Measurements from ENCODE around the gene SNRPD1. TPM values are rescaled to one million over a fixed set of nuclear protein-coding genes. Genes with fewer than 3 reads are reported as not detected.
"Not testable (repeated sequence)": the region's sequence is repeated elsewhere in the genome, so short reads cannot be mapped to it uniquely, and the experiment has no call there.

The SNRPD1 gene
- total RNA-seq, 1 experiment from 2014 or later, result 94.2 TPM

- intact Hi-C loops (cut with micrococcal nuclease; ENCODE audit: unreplicated experiment), result no loop called here
- Histone ChIP-seq H3K9me3 (ENCODE audit: control insufficient read depth, insufficient read depth, low read depth, low read length) (no peaks in the 10 kb centered on the region), H3K36me3 (ENCODE audit: control insufficient read depth, insufficient read depth, low read length) (peaks cover 6% of the 10 kb centered on the region; the same call in 1 of the 2 replicates), H3K4me3 (ENCODE audit: low read depth in 2 of 2, low read length in 2 of 2) (no peak overlapping the region), H3K4me1 (ENCODE audit: control insufficient read depth, insufficient read depth, low read length) (no peaks in the 10 kb centered on the region; the same call in 1 of the 2 replicates), H3K27ac (ENCODE audit: low read length) (peak overlapping the region; percentile 44; the same call in 1 of the 2 replicates), H3K27me3 (ENCODE audit: control insufficient read depth, insufficient read depth, low read length) (no peaks in the 10 kb centered on the region)
- ChIA-PET CTCF (no interaction called here), POLR2A (interaction anchor here (0.5 to 0.7 kb wide), 3 partner anchors 29 to 1195 kb away, joined by 3 to 4 read pairs (median 3); no protein-coding TSS in a partner anchor)
- DNase-seq (ENCODE audit: low read depth, low spot score), result no peak
- ATAC-seq, result no peak
- no peak for TF ChIP-seq CTCF (IDR thresholded peaks at IDR 0.05)
- TF ChIP-seq SIN3A (IDR thresholded peaks at IDR 0.05; ENCODE audit: borderline replicate concordance, insufficient read depth, low read depth, low read length), result no peak
- no peak for TF ChIP-seq REST (IDR thresholded peaks at IDR 0.05; ENCODE audit: insufficient read depth in 1 of 2, low read depth in 2 of 2, low read length in 1 of 2)
- TF ChIP-seq POLR2AphosphoS5 (IDR thresholded peaks at IDR 0.05; ENCODE audit: low read depth, low read length), result no peak
- TF ChIP-seq TCF7L2 (IDR thresholded peaks at IDR 0.05; ENCODE audit: low read depth, low read length), result no peak
- BruUV-seq (replicated peaks), result no TSS peak
- in situ Hi-C loops (cut with HindIII; ENCODE audit: low pct_unique_long_range_greater_than_20kb, low sequenced_read_pairs), result no loop called here
Observed at GRCh38 chr18:21604671-21605070, 7.4 kb upstream of the SNRPD1 start.

GRCh38 chr18:21605213-21605612, 6.9 kb upstream of the SNRPD1 start:
- no peaks in the 10 kb centered on the region; the same call in 1 of the 2 replicates for H3K4me1 ChIP-seq (ENCODE audit: control insufficient read depth, insufficient read depth, low read length)
- H3K9me3 ChIP-seq (ENCODE audit: control insufficient read depth, insufficient read depth, low read depth, low read length), result no peaks in the 10 kb centered on the region
- no peak overlapping the region for H3K27ac ChIP-seq (ENCODE audit: low read length)
- intact Hi-C loops (cut with micrococcal nuclease; ENCODE audit: unreplicated experiment) (no loop called here), in situ Hi-C loops (cut with HindIII; ENCODE audit: low pct_unique_long_range_greater_than_20kb, low sequenced_read_pairs) (no loop called here)
- ChIA-PET POLR2A (interaction anchor here (0.7 kb wide), 1 partner anchor 39 kb away, joined by 4 read pairs; no protein-coding TSS in a partner anchor), CTCF (no interaction called here)
- no peak overlapping the region for H3K4me3 ChIP-seq (ENCODE audit: low read depth in 2 of 2, low read length in 2 of 2)
- no TSS peak for BruUV-seq (replicated peaks)
- TF ChIP-seq POLR2AphosphoS5 (IDR thresholded peaks at IDR 0.05; ENCODE audit: low read depth, low read length), result no peak
- TF ChIP-seq TCF7L2 (IDR thresholded peaks at IDR 0.05; ENCODE audit: low read depth, low read length), result no peak
- TF ChIP-seq CTCF (IDR thresholded peaks at IDR 0.05), result no peak
- no peak for TF ChIP-seq REST (IDR thresholded peaks at IDR 0.05; ENCODE audit: insufficient read depth in 1 of 2, low read depth in 2 of 2, low read length in 1 of 2)
- no peak for TF ChIP-seq SIN3A (IDR thresholded peaks at IDR 0.05; ENCODE audit: borderline replicate concordance, insufficient read depth, low read depth, low read length)
- peaks cover under 1% of the 10 kb centered on the region; the same call in 1 of the 2 replicates for H3K36me3 ChIP-seq (ENCODE audit: control insufficient read depth, insufficient read depth, low read length)
- ATAC-seq (no peak), DNase-seq (ENCODE audit: low read depth, low spot score) (no peak)
- H3K27me3 ChIP-seq (ENCODE audit: control insufficient read depth, insufficient read depth, low read length), result no peaks in the 10 kb centered on the region

GRCh38 chr18:21611401-21612124, 551 bp upstream of the SNRPD1 start:
- DNase-seq (ENCODE audit: low read depth, low spot score); H3K4me1 ChIP-seq (ENCODE audit: control insufficient read depth, insufficient read depth, low read length); H3K27me3 ChIP-seq (ENCODE audit: control insufficient read depth, insufficient read depth, low read length); H3K9me3 ChIP-seq (ENCODE audit: control insufficient read depth, insufficient read depth, low read depth, low read length); BruUV-seq (replicated peaks); in situ Hi-C loops (cut with HindIII; ENCODE audit: low pct_unique_long_range_greater_than_20kb, low sequenced_read_pairs): not testable (repeated sequence)
- H3K4me3 ChIP-seq (ENCODE audit: low read depth in 2 of 2, low read length in 2 of 2), result peak overlapping the region; percentile 85 to 98
- ATAC-seq, result peak; percentile 57
- peak overlapping the region; percentile 97 for H3K27ac ChIP-seq (ENCODE audit: low read length)
- POLR2A ChIA-PET, result interaction anchor here (0.6 to 1.0 kb wide), 2 partner anchors 14 to 410 kb away, joined by 4 to 15 read pairs; no protein-coding TSS in a partner anchor
- H3K36me3 ChIP-seq (ENCODE audit: control insufficient read depth, insufficient read depth, low read length), result peaks cover 15% of the 10 kb centered on the region
- intact Hi-C loops (cut with micrococcal nuclease; ENCODE audit: unreplicated experiment), result loop anchor here (10.0 kb wide), 1 partner anchor 253 kb away; no protein-coding TSS in a partner anchor
- CTCF ChIA-PET, result interaction anchor here (0.6 to 2.9 kb wide), 5 partner anchors 9 to 416 kb away, joined by 4 to 17 read pairs (median 8); partner anchors contain the start of gene ESCO1

Measured in Panc1 (cell line).